B cell (primary cell): ENCODE measurements around the gene KRT38.

Experiments
- CTCF ChIP-seq: fragments of 200-600 bp; IDR thresholded peaks from one replicate; pipeline ENCODE4 v1.8.0; 2022; ENCODE audit warnings: antibody characterized with exemption, mild to moderate bottlenecking
- EZH2 ChIP-seq: IDR thresholded peaks from 2 replicates; pipeline ENCODE4 v1.6.1; 2012; ENCODE audit warnings: borderline replicate concordance, low read depth, mild to moderate bottlenecking, moderate library complexity, low read length; ENCODE audit not compliant: insufficient read depth, poor library complexity, severe bottlenecking

- TF ChIP-seq CTCF (no peak), EZH2 (no peak)
Observed at GRCh38 chr17:41429667-41430066, 11.1 kb downstream of the KRT38 start.
